Lower leg skin (tissue), 3 donors: ENCODE results near the gene EHBP1.

Experiments
- CTCF ChIP-seq, 3 donors: fragments of 450-650 bp; IDR thresholded peaks; one replicate each; pipeline ENCODE4 v1.5.1; 2016; ENCODE audit warnings: antibody characterized with exemption in 3 of 3, mild to moderate bottlenecking in 3 of 3, moderate library complexity in 2 of 3
- POLR2A ChIP-seq, 2 donors: fragments of 450-650 bp; IDR thresholded peaks; one replicate each; pipeline ENCODE4 v1.6.1; 2016 to 2017; ENCODE audit warnings: antibody characterized with exemption in 2 of 2, mild to moderate bottlenecking in 1 of 2, moderate library complexity in 1 of 2

GRCh38 chr2:62811086-62811485 lies 105.6 kb downstream of the EHBP1 start:
- TF ChIP-seq CTCF (IDR thresholded peaks at IDR 0.05): no peak
- TF ChIP-seq POLR2A (IDR thresholded peaks at IDR 0.05): no peak
